CD14-positive monocyte (primary cell): ENCODE measurements around the gene RCAN2. TPM values are rescaled to one million over a fixed set of nuclear protein-coding genes. Genes with fewer than 3 reads are reported as not detected.

Experiments
- DNase-seq, 3 donors: peaks; one replicate each; pipeline ENCODE4 v3.0.0-alpha.2; 2011 to 2022
- H2AFZ ChIP-seq: 2 replicates; pipeline ENCODE4 v1.6.0; 2012; ENCODE audit warnings: mild to moderate bottlenecking, low read depth, low read length, inconsistent platforms; ENCODE audit not compliant: insufficient read depth, poor library complexity, severe bottlenecking
- H3K27ac ChIP-seq, 2 donors: 1 replicate in 1 of 2; 2 replicates in 1 of 2; pipeline ENCODE4 v1.5.1; 2012 to 2013; ENCODE audit warnings: low read length in 2 of 2, control low read depth in 1 of 2, inconsistent platforms in 1 of 2, low read depth in 1 of 2, mild to moderate bottlenecking in 1 of 2
- H3K27me3 ChIP-seq, 2 donors: one replicate each; pipeline versions ENCODE4 v1.6.0 to v1.6.1; 2011 to 2013; ENCODE audit warnings: low read length in 2 of 2; ENCODE audit not compliant: control insufficient read depth in 2 of 2, insufficient read depth in 2 of 2
- H3K36me3 ChIP-seq, 2 donors: replicated peaks in 1 of 2; 1 replicate in 1 of 2; 2 replicates in 1 of 2; pipeline versions ENCODE4 v1.5.1 to v1.6.1; 2012 to 2013; ENCODE audit warnings: low read length in 2 of 2, control low read depth in 1 of 2, inconsistent platforms in 1 of 2, mild to moderate bottlenecking in 1 of 2; ENCODE audit not compliant: insufficient read depth in 2 of 2, control insufficient read depth in 1 of 2
- H3K4me1 ChIP-seq, 2 donors: 1 replicate in 1 of 2; 2 replicates in 1 of 2; pipeline versions ENCODE4 v1.5.1 to v1.6.1; 2012 to 2013; ENCODE audit warnings: low read length in 2 of 2, control low read depth in 1 of 2, inconsistent platforms in 1 of 2, mild to moderate bottlenecking in 1 of 2, moderate library complexity in 1 of 2; ENCODE audit not compliant: insufficient read depth in 2 of 2, control insufficient read depth in 1 of 2
- H3K4me2 ChIP-seq: replicated peaks from 2 replicates; pipeline ENCODE3; 2012; ENCODE audit warnings: low read length, moderate library complexity, mild to moderate bottlenecking; ENCODE audit not compliant: poor library complexity, severe bottlenecking; ENCODE audit errors: extremely low read depth
- H3K4me3 ChIP-seq, 3 experiments: fragments of 200-600 bp in 1 of 3; sonication (generic) in 1 of 3; replicated peaks in 1 of 3; 1 replicate in 2 of 3; 2 replicates in 1 of 3; pipeline ENCODE4 v1.5.1; 2011 to 2013; ENCODE audit warnings: low read length in 3 of 3, mild to moderate bottlenecking in 3 of 3, control low read depth in 2 of 3, low read depth in 2 of 3, inconsistent platforms in 1 of 3, moderate library complexity in 1 of 3
- H3K79me2 ChIP-seq: 2 replicates; pipeline ENCODE4 v1.6.0; 2012; ENCODE audit warnings: mild to moderate bottlenecking, control low read depth, inconsistent platforms, low read length, moderate library complexity; ENCODE audit not compliant: insufficient read depth
- H3K9ac ChIP-seq: 2 replicates; pipeline ENCODE4 v1.6.0; 2017; ENCODE audit warnings: low read length, mild to moderate bottlenecking; ENCODE audit not compliant: insufficient read depth, poor library complexity, severe bottlenecking
- H3K9me3 ChIP-seq, 2 donors: replicated peaks in 1 of 2; 1 replicate in 1 of 2; 2 replicates in 1 of 2; pipeline versions ENCODE4 v1.5.1 to v1.6.1; 2012 to 2013; ENCODE audit warnings: low read length in 2 of 2, control low read depth in 1 of 2; ENCODE audit not compliant: control insufficient read depth in 1 of 2, insufficient read depth in 1 of 2
- H4K20me1 ChIP-seq: 2 replicates; pipeline ENCODE4 v1.6.0; 2012; ENCODE audit warnings: mild to moderate bottlenecking, low read length, control low read depth, moderate library complexity; ENCODE audit not compliant: insufficient read depth
- H3K27ac Mint-ChIP-seq, 7 donors: one replicate each; pipeline ENCODE4 v1.8.0; 2020; ENCODE audit warnings: mild to moderate bottlenecking in 7 of 7, mixed read lengths in 7 of 7, moderate library complexity in 6 of 7, inconsistent platforms in 2 of 7
- H3K27me3 Mint-ChIP-seq, 3 donors: one replicate each; pipeline ENCODE4 v1.8.0; 2021 to 2022; ENCODE audit warnings: low read depth in 3 of 3, mild to moderate bottlenecking in 3 of 3, mixed read lengths in 3 of 3, moderate library complexity in 3 of 3, inconsistent platforms in 1 of 3
- H3K36me3 Mint-ChIP-seq, 2 donors: one replicate each; pipeline ENCODE4 v1.8.0; 2020; ENCODE audit warnings: mixed read lengths in 2 of 2, inconsistent platforms in 1 of 2, mild to moderate bottlenecking in 1 of 2
- H3K4me1 Mint-ChIP-seq: one replicate; pipeline ENCODE4 v1.8.0; 2020; ENCODE audit warnings: mild to moderate bottlenecking, mixed read lengths
- H3K4me3 Mint-ChIP-seq, 2 donors: one replicate each; pipeline ENCODE4 v1.8.0; 2020; ENCODE audit warnings: mild to moderate bottlenecking in 2 of 2, mixed read lengths in 2 of 2, moderate library complexity in 1 of 2
- H3K9me3 Mint-ChIP-seq, 7 donors: one replicate each; pipeline ENCODE4 v1.8.0; 2020 to 2022; ENCODE audit warnings: mixed read lengths in 7 of 7, mild to moderate bottlenecking in 6 of 7, moderate library complexity in 6 of 7, inconsistent platforms in 2 of 7
- CTCF ChIP-seq: fragments of 200-600 bp; IDR thresholded peaks from one replicate; pipeline ENCODE4 v1.8.0; 2022; ENCODE audit warnings: antibody characterized with exemption, mild to moderate bottlenecking
- WGBS: methylation state at CpG from one replicate; pipeline ENCODE4 v1.1.5; 2013; ENCODE audit warnings: missing lambda C conversion rate; ENCODE audit not compliant: insufficient coverage; 5-methylcytosine and 5-hydroxymethylcytosine counted together
- intact Hi-C, 2 donors: fragments of 100-400 bp; cut with micrococcal nuclease; formaldehyde crosslinking; loops; one replicate each; pipeline versions ENCODE4 v1.15.0 to v1.15.1; 2023
- polyA plus RNA-seq, 3 donors: library from polyadenylated mRNA; depleted of rRNA in 1 of 3; unstranded in 2 of 3; stranded (reverse) in 1 of 3; fragments of 300-500 nt in 2 of 3; fragments of >200 nt in 1 of 3; fragmentation: Illumina TruSeq in 2 of 3; gene quantifications; 1 replicate in 2 of 3; 2 replicates in 1 of 3; pipeline ENCODE4 v1.2.3, GENCODE V29; 2012 to 2021

Gene RCAN2
- polyA plus RNA-seq, 3 donors = not detected

DNA sequence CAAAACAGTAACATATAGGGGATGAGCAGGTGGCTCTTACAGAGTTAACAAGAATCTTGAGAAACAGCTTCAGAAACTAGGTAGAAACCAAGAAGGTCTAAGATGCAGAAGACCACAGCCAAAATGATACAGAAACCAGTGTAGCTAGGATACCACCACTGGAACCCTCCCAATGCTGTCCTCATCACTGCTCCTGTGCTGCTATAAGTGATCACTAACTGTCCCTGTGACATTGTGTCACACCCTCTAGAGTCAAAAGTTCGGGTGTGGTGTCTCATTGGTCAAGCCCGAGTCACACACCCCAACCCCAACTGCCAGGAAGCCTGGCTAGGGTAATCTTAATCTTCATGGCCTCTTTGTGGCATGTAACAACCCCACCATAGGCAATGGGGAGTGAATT is 153.1 kb downstream of the RCAN2 start:
- Histone ChIP-seq H3K4me1 (no peaks in the 10 kb centered on the region), H3K27me3 (no peaks in the 10 kb centered on the region), H3K9me3 (no peaks in the 10 kb centered on the region), H3K36me3 (no peaks in the 10 kb centered on the region), H2AFZ (no peak overlapping the region), H3K27ac (no peak overlapping the region), H3K79me2 (no peaks in the 10 kb centered on the region), H3K9ac (no peak overlapping the region), H3K4me3 (no peak overlapping the region), H4K20me1 (no peaks in the 10 kb centered on the region), H3K4me2 (no peak overlapping the region)
- H3K27ac Mint-ChIP-seq = no peak overlapping the region
- no peak for TF ChIP-seq CTCF
- intact Hi-C loops = no loop called here
- no peaks in the 10 kb centered on the region for H3K36me3 Mint-ChIP-seq
- H3K4me3 Mint-ChIP-seq = no peak overlapping the region
- peaks cover 0 to 4% (median 2%) of the 10 kb centered on the region in 7 donors for H3K9me3 Mint-ChIP-seq
- WGBS = no CpG with 5 or more reads among the region's 2 CpGs
- peaks cover 0 to 5% (median 0%) of the 10 kb centered on the region in 3 donors for H3K27me3 Mint-ChIP-seq
- no peak for DNase-seq
- no peaks in the 10 kb centered on the region for H3K4me1 Mint-ChIP-seq

GRCh38 chr6:46334442-46334841 is 156.8 kb downstream of the RCAN2 start:
- Histone ChIP-seq H3K27ac (no peak overlapping the region), H3K36me3 (no peaks in the 10 kb centered on the region), H3K4me2 (no peak overlapping the region), H3K79me2 (no peaks in the 10 kb centered on the region), H3K9me3 (no peaks in the 10 kb centered on the region), H4K20me1 (no peaks in the 10 kb centered on the region), H3K27me3 (no peaks in the 10 kb centered on the region), H3K4me3 (no peak overlapping the region), H2AFZ (no peak overlapping the region), H3K4me1 (no peaks in the 10 kb centered on the region), H3K9ac (no peak overlapping the region)
- TF ChIP-seq CTCF = no peak
- Mint-ChIP-seq H3K9me3 (peaks cover 0 to 3% (median 0%) of the 10 kb centered on the region in 7 donors), H3K27me3 (peaks cover 0 to 1% (median 0%) of the 10 kb centered on the region in 3 donors), H3K4me3 (no peak overlapping the region), H3K27ac (no peak overlapping the region), H3K4me1 (no peaks in the 10 kb centered on the region), H3K36me3 (no peaks in the 10 kb centered on the region)
- WGBS = 85% methylated on average over 3 of the region's 3 CpGs
- DNase-seq = no peak
- intact Hi-C loops = no loop called here
